ENCODE measurements around the gene RGL1. TPM values are rescaled to one million over a fixed set of nuclear protein-coding genes. Genes with fewer than 3 reads are reported as not detected.

RGL1 gene
- total RNA-seq, 2 donors from 2014 or later, result 3.7 to 5.0 TPM

GRCh38 chr1:183942933-183943693 lies 138.2 kb downstream of the RGL1 start:
- no peaks in the 10 kb centered on the region for H3K9me3 Mint-ChIP-seq
- no peaks in the 10 kb centered on the region for H3K27me3 Mint-ChIP-seq
- ATAC-seq (no peak), DNase-seq (ENCODE audit: low spot score) (no peak)
- peaks cover 4% of the 10 kb centered on the region for H3K36me3 Mint-ChIP-seq
- no peak overlapping the region for H3K27ac Mint-ChIP-seq
- no peak overlapping the region for H3K4me3 Mint-ChIP-seq
- H3K4me1 Mint-ChIP-seq (ENCODE audit: low read depth in 2 of 2), result peaks cover 8 to 9% of the 10 kb centered on the region in 2 donors

GRCh38 chr1:183945428-183946319 lies 140.8 kb downstream of the RGL1 start:
- DNase-seq (ENCODE audit: low spot score), result no peak
- no peaks in the 10 kb centered on the region for H3K9me3 Mint-ChIP-seq
- no peak overlapping the region for H3K27ac Mint-ChIP-seq
- peaks cover 4% of the 10 kb centered on the region for H3K36me3 Mint-ChIP-seq
- H3K4me3 Mint-ChIP-seq, result no peak overlapping the region
- no peak for ATAC-seq
- no peaks in the 10 kb centered on the region for H3K27me3 Mint-ChIP-seq
- peaks cover 8 to 9% of the 10 kb centered on the region in 2 donors for H3K4me1 Mint-ChIP-seq (ENCODE audit: low read depth in 2 of 2)

- Mint-ChIP-seq H3K27me3 (no peaks in the 10 kb centered on the region), H3K4me3 (no peak overlapping the region), H3K36me3 (peaks cover 4% of the 10 kb centered on the region), H3K9me3 (peaks cover 3% of the 10 kb centered on the region), H3K4me1 (ENCODE audit: low read depth in 2 of 2) (peaks cover 8 to 9% of the 10 kb centered on the region in 2 donors), H3K27ac (no peak overlapping the region)
- DNase-seq (ENCODE audit: low spot score) (no peak), ATAC-seq (no peak)
Measured at GRCh38 chr1:183946320-183946613, 141.3 kb downstream of the RGL1 start.

GRCh38 chr1:183947988-183948387 lies 143.1 kb downstream of the RGL1 start:
- Mint-ChIP-seq H3K36me3 (peaks cover 4% of the 10 kb centered on the region), H3K4me1 (ENCODE audit: low read depth in 2 of 2) (peaks cover 3 to 7% of the 10 kb centered on the region in 2 donors), H3K4me3 (no peak overlapping the region), H3K9me3 (peaks cover 3% of the 10 kb centered on the region), H3K27me3 (no peaks in the 10 kb centered on the region), H3K27ac (no peak overlapping the region)
- ATAC-seq, result no peak
- no peak for DNase-seq (ENCODE audit: low spot score)

GRCh38 chr1:183952101-183952500 lies 147.2 kb downstream of the RGL1 start:
- no peak for ATAC-seq

DNA sequence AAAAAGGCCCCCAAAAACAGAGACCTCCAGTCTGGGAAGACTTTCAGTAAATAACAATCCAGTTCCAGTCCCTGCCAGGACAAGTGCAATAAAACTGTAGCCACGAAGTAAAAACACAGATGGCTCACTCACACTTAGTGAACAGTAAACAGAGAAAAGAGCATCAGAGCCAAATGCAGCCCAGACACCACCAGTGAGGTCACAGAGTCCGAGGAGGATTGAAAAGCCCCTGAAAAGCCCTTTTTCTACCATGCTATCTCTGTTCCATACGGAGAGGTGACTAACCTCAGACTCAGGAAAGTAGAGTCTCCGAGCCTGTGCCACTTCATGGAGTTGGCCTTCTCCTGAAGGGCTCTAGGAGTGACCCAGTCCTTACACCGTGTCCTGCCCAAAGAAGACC lies 148.1 kb downstream of the RGL1 start:
- no peaks in the 10 kb centered on the region for H3K27me3 Mint-ChIP-seq
- H3K9me3 Mint-ChIP-seq, result peaks cover 3% of the 10 kb centered on the region

More at GRCh38 chr1:183952101-183952500, 147.2 kb downstream of the RGL1 start:
- DNase-seq (ENCODE audit: low spot score), result no peak
- no peak overlapping the region for H3K27ac Mint-ChIP-seq
- H3K27me3 Mint-ChIP-seq, result no peaks in the 10 kb centered on the region
- peaks cover 3% of the 10 kb centered on the region for H3K9me3 Mint-ChIP-seq
- no peak overlapping the region for H3K4me3 Mint-ChIP-seq
- peaks cover 4% of the 10 kb centered on the region for H3K36me3 Mint-ChIP-seq
- peaks cover 7 to 22% of the 10 kb centered on the region in 2 donors for H3K4me1 Mint-ChIP-seq (ENCODE audit: low read depth in 2 of 2)

GRCh38 chr1:183954496-183954895 lies 149.6 kb downstream of the RGL1 start:
- peaks cover 7 to 22% of the 10 kb centered on the region in 2 donors for H3K4me1 Mint-ChIP-seq (ENCODE audit: low read depth in 2 of 2)
- H3K9me3 Mint-ChIP-seq, result peaks cover 3% of the 10 kb centered on the region
- peak overlapping the region in 1 of 2 donors; percentile 19 for H3K27ac Mint-ChIP-seq
- no peak overlapping the region for H3K4me3 Mint-ChIP-seq
- no peaks in the 10 kb centered on the region for H3K27me3 Mint-ChIP-seq
- ATAC-seq, result no peak
- no peak for DNase-seq (ENCODE audit: low spot score)
- no peaks in the 10 kb centered on the region for H3K36me3 Mint-ChIP-seq

More for the DNA sequence above, 148.1 kb downstream of the RGL1 start:
- Mint-ChIP-seq H3K4me3 (no peak overlapping the region), H3K27ac (peak overlapping the region in 1 of 2 donors; percentile 7), H3K4me1 (ENCODE audit: low read depth in 2 of 2) (peaks cover 7 to 22% of the 10 kb centered on the region in 2 donors), H3K36me3 (no peaks in the 10 kb centered on the region)
- no peak for ATAC-seq
- no peak for DNase-seq (ENCODE audit: low spot score)

GRCh38 chr1:183956559-183957188 lies 151.8 kb downstream of the RGL1 start:
- Mint-ChIP-seq H3K36me3 (no peaks in the 10 kb centered on the region), H3K4me3 (peak overlapping the region; percentile 59), H3K27ac (no peak overlapping the region), H3K9me3 (no peaks in the 10 kb centered on the region), H3K27me3 (no peaks in the 10 kb centered on the region), H3K4me1 (ENCODE audit: low read depth in 2 of 2) (peaks cover 7 to 22% of the 10 kb centered on the region in 2 donors)
- ATAC-seq (peak; percentile 98 to 99), DNase-seq (ENCODE audit: low spot score) (peak; percentile 78)

GRCh38 chr1:183957216-183957830 lies 152.4 kb downstream of the RGL1 start:
- H3K27ac Mint-ChIP-seq, result no peak overlapping the region
- peaks cover 7 to 23% of the 10 kb centered on the region in 2 donors for H3K4me1 Mint-ChIP-seq (ENCODE audit: low read depth in 2 of 2)
- peaks cover under 1% of the 10 kb centered on the region for H3K36me3 Mint-ChIP-seq
- ATAC-seq, result peak in 1 of 2 donors; percentile 37
- H3K4me3 Mint-ChIP-seq, result no peak overlapping the region
- no peak for DNase-seq (ENCODE audit: low spot score)
- peaks cover under 1% of the 10 kb centered on the region for H3K9me3 Mint-ChIP-seq
- no peaks in the 10 kb centered on the region for H3K27me3 Mint-ChIP-seq

- Mint-ChIP-seq H3K9me3 (peaks cover 4% of the 10 kb centered on the region), H3K4me3 (no peak overlapping the region), H3K4me1 (ENCODE audit: low read depth in 2 of 2) (peaks cover 18 to 27% of the 10 kb centered on the region in 2 donors), H3K36me3 (peaks cover 9% of the 10 kb centered on the region), H3K27ac (no peak overlapping the region), H3K27me3 (no peaks in the 10 kb centered on the region)
- no peak for ATAC-seq
- no peak for DNase-seq (ENCODE audit: low spot score)
Measured at GRCh38 chr1:183958958-183959357, 154.0 kb downstream of the RGL1 start.

GRCh38 chr1:183961132-183961531 lies 156.2 kb downstream of the RGL1 start:
- Mint-ChIP-seq H3K36me3 (peaks cover 14% of the 10 kb centered on the region), H3K9me3 (peaks cover 4% of the 10 kb centered on the region)
- no peak for ATAC-seq

DNA sequence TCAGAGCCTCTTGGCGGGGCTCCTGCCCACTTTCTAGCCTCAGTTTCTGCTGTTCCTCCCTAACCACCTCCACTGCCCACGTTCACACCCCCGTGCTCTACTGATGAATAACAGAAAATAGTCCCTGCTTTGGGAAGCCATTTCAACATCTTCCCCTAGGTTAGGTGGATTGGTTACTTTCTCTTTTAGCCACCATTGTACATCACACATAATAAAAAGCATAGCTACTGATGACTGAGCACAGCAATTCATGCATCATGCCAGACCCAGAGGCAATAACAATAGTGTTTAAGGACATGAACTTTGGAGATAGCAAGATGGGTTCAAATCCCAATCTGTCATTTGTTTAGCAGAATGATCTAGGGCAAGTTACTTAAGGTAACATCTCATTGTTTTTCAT lies 158.0 kb downstream of the RGL1 start:
- Mint-ChIP-seq H3K27me3 (no peaks in the 10 kb centered on the region), H3K27ac (peak overlapping the region in 1 of 2 donors; percentile 3), H3K4me3 (no peak overlapping the region), H3K36me3 (peaks cover 14% of the 10 kb centered on the region), H3K9me3 (peaks cover 4% of the 10 kb centered on the region), H3K4me1 (ENCODE audit: low read depth in 2 of 2) (peaks cover 32 to 36% of the 10 kb centered on the region in 2 donors)
- DNase-seq (ENCODE audit: low spot score) (no peak), ATAC-seq (peak; percentile 20 to 44)

More at GRCh38 chr1:183961132-183961531, 156.2 kb downstream of the RGL1 start:
- Mint-ChIP-seq H3K27me3 (no peaks in the 10 kb centered on the region), H3K4me3 (no peak overlapping the region), H3K27ac (no peak overlapping the region), H3K4me1 (ENCODE audit: low read depth in 2 of 2) (peaks cover 20 to 24% of the 10 kb centered on the region in 2 donors)
- DNase-seq (ENCODE audit: low spot score), result no peak

DNA sequence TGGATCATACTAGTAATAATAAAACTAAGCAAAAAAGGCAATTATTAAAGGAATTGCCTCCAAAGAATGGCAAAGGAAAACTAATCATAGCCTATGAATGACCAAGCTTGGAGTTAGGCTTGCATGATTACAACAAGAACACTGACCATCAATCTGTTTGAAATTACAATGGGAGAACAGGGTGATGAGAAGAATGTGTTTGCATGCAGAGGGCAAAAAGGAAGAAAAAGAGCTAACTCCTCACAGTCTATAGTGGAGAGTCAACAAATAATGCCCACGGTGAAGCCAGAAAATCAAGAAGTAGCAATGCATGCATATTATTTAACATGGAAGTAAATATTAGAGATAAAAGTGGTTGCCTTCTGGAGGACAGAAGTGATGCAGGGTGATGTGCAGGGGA lies 160.8 kb downstream of the RGL1 start:
- Mint-ChIP-seq H3K36me3 (peaks cover 14% of the 10 kb centered on the region), H3K9me3 (peaks cover 4% of the 10 kb centered on the region), H3K27me3 (no peaks in the 10 kb centered on the region), H3K4me1 (ENCODE audit: low read depth in 2 of 2) (peaks cover 46 to 48% of the 10 kb centered on the region in 2 donors), H3K4me3 (no peak overlapping the region), H3K27ac (no peak overlapping the region)
- ATAC-seq (no peak), DNase-seq (ENCODE audit: low spot score) (no peak)
